Heart left ventricle (tissue), 13 donors: ENCODE results near the gene UGT1A5.

Experiments used
- POLR2A ChIP-seq, 2 donors: fragments of 450-650 bp; IDR thresholded peaks; one replicate each; pipeline ENCODE4 v1.6.1; 2017; ENCODE audit warnings: antibody characterized with exemption in 2 of 2, mild to moderate bottlenecking in 2 of 2, moderate library complexity in 2 of 2
- TF ChIP-seq, protein P1 (sequence below), 12 donors: fragments of 200-600 bp; sonication (generic) in 4 of 12; IDR thresholded peaks; one replicate each; pipeline versions ENCODE4 v1.5.0 to v1.8.0; 2018 to 2022; ENCODE audit warnings: antibody characterized with exemption in 12 of 12, mild to moderate bottlenecking in 5 of 12
- donor health status: ischemic (EF 13 %, LVEDD 7.1; RV severe dilation, severe dysfunction).
- donor health status: DM: no; HTN: yes; CAD: no.
- donor health status: DM: no; HTN: no; CAD: no.
- donor health status: ischemic (EF 25% LVEDD 6.9; RV normal size, moderate dysfunction).
- donor health status: ischemic (EF 25% LVEDD 5.7; RV mildly dilated, moderate dysfunction).
- donor health status: ischemic (EF 35%, LVEDD 5.7; RV mildly dilated, moderate dysfunction).
- donor health status: nonischemic (EF 11% LVEDD 7.7; RV severe dilation, severe dysfunction).
- donor health status: DM: yes; HTN: yes; CAD: no.
- donor health status: PGD.
- donor health status: ischemic (EF 29% LVEDD 5.4; RV normal size, mild dysfunction).
- donor health status: nonischemic (EF 23%, LVEDD 6.1; RV moderate dilation, normal function).

GRCh38 chr2:233799716-233800115, 87.0 kb downstream of the UGT1A5 start:
- TF ChIP-seq, protein P1, sequence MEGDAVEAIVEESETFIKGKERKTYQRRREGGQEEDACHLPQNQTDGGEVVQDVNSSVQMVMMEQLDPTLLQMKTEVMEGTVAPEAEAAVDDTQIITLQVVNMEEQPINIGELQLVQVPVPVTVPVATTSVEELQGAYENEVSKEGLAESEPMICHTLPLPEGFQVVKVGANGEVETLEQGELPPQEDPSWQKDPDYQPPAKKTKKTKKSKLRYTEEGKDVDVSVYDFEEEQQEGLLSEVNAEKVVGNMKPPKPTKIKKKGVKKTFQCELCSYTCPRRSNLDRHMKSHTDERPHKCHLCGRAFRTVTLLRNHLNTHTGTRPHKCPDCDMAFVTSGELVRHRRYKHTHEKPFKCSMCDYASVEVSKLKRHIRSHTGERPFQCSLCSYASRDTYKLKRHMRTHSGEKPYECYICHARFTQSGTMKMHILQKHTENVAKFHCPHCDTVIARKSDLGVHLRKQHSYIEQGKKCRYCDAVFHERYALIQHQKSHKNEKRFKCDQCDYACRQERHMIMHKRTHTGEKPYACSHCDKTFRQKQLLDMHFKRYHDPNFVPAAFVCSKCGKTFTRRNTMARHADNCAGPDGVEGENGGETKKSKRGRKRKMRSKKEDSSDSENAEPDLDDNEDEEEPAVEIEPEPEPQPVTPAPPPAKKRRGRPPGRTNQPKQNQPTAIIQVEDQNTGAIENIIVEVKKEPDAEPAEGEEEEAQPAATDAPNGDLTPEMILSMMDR (IDR thresholded peaks at IDR 0.05), result no peak
- no peak for TF ChIP-seq POLR2A (IDR thresholded peaks at IDR 0.05)
